Mesenchymal stem cell (in vitro differentiated cells and primary cell): ENCODE data around the gene YWHAQ.
A peak's percentile ranks its signal among the peaks of the same experiment; 100 is the strongest.

Experiments used
- DNase-seq: peaks from one replicate; pipeline ENCODE4 v3.0.0-alpha.2; 2013
- H2AFZ ChIP-seq: one replicate; pipeline ENCODE4 v1.6.1; 2013; ENCODE audit warnings: low read depth, mild to moderate bottlenecking, control low read depth, inconsistent platforms, low read length, moderate library complexity
- H2AK5ac ChIP-seq: 2 replicates; pipeline ENCODE4 v1.6.1; 2013; ENCODE audit warnings: low read length, moderate library complexity, mild to moderate bottlenecking, inconsistent platforms; ENCODE audit not compliant: severe bottlenecking
- H2BK120ac ChIP-seq: one replicate; pipeline ENCODE4 v1.6.1; 2013; ENCODE audit warnings: low read depth, mild to moderate bottlenecking, inconsistent platforms, low read length, moderate library complexity
- H2BK12ac ChIP-seq, 2 experiments: one replicate each; pipeline ENCODE4 v1.6.1; 2013; ENCODE audit warnings: inconsistent platforms in 2 of 2, low read length in 2 of 2, mild to moderate bottlenecking in 2 of 2, moderate library complexity in 2 of 2, control low read depth in 1 of 2
- H2BK15ac ChIP-seq: one replicate; pipeline ENCODE4 v1.6.1; 2013; ENCODE audit warnings: mild to moderate bottlenecking, low read depth, inconsistent platforms; ENCODE audit not compliant: poor library complexity, severe bottlenecking
- H2BK5ac ChIP-seq: 2 replicates; pipeline ENCODE4 v1.6.1; 2013; ENCODE audit warnings: low read depth, mild to moderate bottlenecking, low read length, control low read depth, inconsistent platforms; ENCODE audit not compliant: poor library complexity, severe bottlenecking
- H3K14ac ChIP-seq, 2 experiments: one replicate each; pipeline ENCODE4 v1.6.1; 2013; ENCODE audit warnings: inconsistent platforms in 2 of 2, low read length in 2 of 2, control low read depth in 1 of 2, mild to moderate bottlenecking in 1 of 2, moderate library complexity in 1 of 2
- H3K18ac ChIP-seq, 2 experiments: one replicate each; pipeline ENCODE4 v1.6.1; 2013; ENCODE audit warnings: inconsistent platforms in 2 of 2, low read length in 2 of 2, control low read depth in 1 of 2, low read depth in 1 of 2, mild to moderate bottlenecking in 1 of 2
- H3K23ac ChIP-seq, 2 experiments: one replicate each; pipeline ENCODE4 v1.6.1; 2013; ENCODE audit warnings: inconsistent platforms in 2 of 2, low read length in 2 of 2, mild to moderate bottlenecking in 2 of 2, moderate library complexity in 2 of 2, control low read depth in 1 of 2
- H3K27ac ChIP-seq: 2 replicates; pipeline ENCODE4 v1.5.1; 2013; ENCODE audit warnings: mild to moderate bottlenecking, moderate library complexity, low read length, control low read depth, inconsistent platforms; ENCODE audit not compliant: poor library complexity, severe bottlenecking
- H3K27me3 ChIP-seq, 2 experiments: 2 replicates each; pipeline versions ENCODE4 v1.6.1 to v1.7.0; 2013; ENCODE audit warnings: low read length in 2 of 2, mild to moderate bottlenecking in 2 of 2, moderate library complexity in 2 of 2, control low read depth in 1 of 2, inconsistent platforms in 1 of 2; ENCODE audit not compliant: control insufficient read depth in 1 of 2, insufficient read depth in 1 of 2
- H3K36me3 ChIP-seq, 2 experiments: 2 replicates each; pipeline versions ENCODE4 v1.6.1 to v1.7.0; 2013; ENCODE audit warnings: low read length in 2 of 2, control low read depth in 1 of 2, inconsistent platforms in 1 of 2, low read depth in 1 of 2, mild to moderate bottlenecking in 1 of 2; ENCODE audit not compliant: insufficient read depth in 2 of 2, control insufficient read depth in 1 of 2
- H3K4ac ChIP-seq, 2 experiments: one replicate each; pipeline ENCODE4 v1.6.1; 2013; ENCODE audit warnings: inconsistent platforms in 2 of 2, low read length in 2 of 2, mild to moderate bottlenecking in 2 of 2, moderate library complexity in 2 of 2, control low read depth in 1 of 2, low read depth in 1 of 2
- H3K4me1 ChIP-seq: 2 replicates; pipeline ENCODE4 v1.6.1; 2013; ENCODE audit warnings: low read depth, low read length, control low read depth; ENCODE audit not compliant: control insufficient read depth, insufficient read depth
- H3K4me2 ChIP-seq: 2 replicates; pipeline ENCODE4 v1.6.1; 2013; ENCODE audit warnings: low read length, mild to moderate bottlenecking, inconsistent platforms; ENCODE audit not compliant: poor library complexity, severe bottlenecking
- H3K4me3 ChIP-seq, 2 experiments: 2 replicates each; pipeline versions ENCODE4 v1.5.1 to v1.7.0; 2013; ENCODE audit warnings: low read length in 2 of 2, mild to moderate bottlenecking in 2 of 2, control low read depth in 1 of 2, low read depth in 1 of 2; ENCODE audit not compliant: insufficient read depth in 1 of 2
- H3K79me1 ChIP-seq: replicated peaks from 2 replicates; pipeline ENCODE4 v1.6.1; 2013; ENCODE audit warnings: mild to moderate bottlenecking, control low read depth, low read length, inconsistent platforms; ENCODE audit not compliant: poor library complexity, severe bottlenecking
- H3K9ac ChIP-seq: 2 replicates; pipeline ENCODE4 v1.7.0; 2013; ENCODE audit warnings: mild to moderate bottlenecking, low read length, moderate library complexity
- H3K9me3 ChIP-seq: 2 replicates; pipeline ENCODE4 v1.7.0; 2013; ENCODE audit warnings: mild to moderate bottlenecking, low read length; ENCODE audit not compliant: control insufficient read depth
- H4K8ac ChIP-seq: one replicate; pipeline ENCODE4 v1.6.1; 2013; ENCODE audit warnings: inconsistent platforms, mild to moderate bottlenecking, low read length, moderate library complexity
- H4K91ac ChIP-seq: one replicate; pipeline ENCODE4 v1.6.1; 2013; ENCODE audit warnings: mild to moderate bottlenecking, low read length, inconsistent platforms
- WGBS: methylation state at CpG from one replicate; pipeline ENCODE4 v1.1.7; 2013; ENCODE audit warnings: mixed read lengths; 5-methylcytosine and 5-hydroxymethylcytosine counted together

Gene YWHAQ

GRCh38 chr2:9656270-9656766 lies 25.5 kb upstream of the YWHAQ start:
- peaks cover 31% of the 10 kb centered on the region for H3K4me1 ChIP-seq
- DNase-seq, result peak; percentile 99
- peak overlapping the region; percentile 68 to 90 for H3K18ac ChIP-seq
- H3K23ac ChIP-seq, result no peak overlapping the region
- no peak overlapping the region for H4K91ac ChIP-seq
- peak overlapping the region; percentile 88 for H3K27ac ChIP-seq
- 12% methylated on average over 11 of the region's 11 CpGs for WGBS
- H2AFZ ChIP-seq, result no peak overlapping the region
- H3K14ac ChIP-seq, result no peak overlapping the region
- H2BK12ac ChIP-seq, result peak overlapping the region; percentile 85 to 98
- no peaks in the 10 kb centered on the region for H3K9me3 ChIP-seq
- no peak overlapping the region for H2AK5ac ChIP-seq
- H2BK15ac ChIP-seq, result no peak overlapping the region
- no peak overlapping the region for H3K4me3 ChIP-seq
- H4K8ac ChIP-seq, result peak overlapping the region; percentile 21
- no peaks in the 10 kb centered on the region for H3K36me3 ChIP-seq
- no peaks in the 10 kb centered on the region for H3K79me1 ChIP-seq
- no peak overlapping the region for H3K9ac ChIP-seq
- no peak overlapping the region for H3K4me2 ChIP-seq
- peak overlapping the region; percentile 29 for H2BK120ac ChIP-seq
- no peak overlapping the region for H3K4ac ChIP-seq
- H3K27me3 ChIP-seq, result no peaks in the 10 kb centered on the region
- H2BK5ac ChIP-seq, result peak overlapping the region; percentile 74

- DNase-seq, result peak; percentile 94
- Histone ChIP-seq H2AFZ (no peak overlapping the region), H3K18ac (peak overlapping the region; percentile 64 to 65), H3K4me2 (no peak overlapping the region), H2BK120ac (peak overlapping the region; percentile 74), H3K9ac (no peak overlapping the region), H3K79me1 (no peaks in the 10 kb centered on the region), H4K8ac (peak overlapping the region; percentile 88), H4K91ac (peak overlapping the region; percentile 72), H3K27me3 (no peaks in the 10 kb centered on the region), H2BK15ac (peak overlapping the region; percentile 83), H3K36me3 (no peaks in the 10 kb centered on the region), H3K27ac (peak overlapping the region; percentile 88), H3K4ac (peak overlapping the region; percentile 60 to 69), H2AK5ac (peak overlapping the region; percentile 65), H3K4me1 (peaks cover 31% of the 10 kb centered on the region), H3K14ac (no peak overlapping the region), H3K9me3 (no peaks in the 10 kb centered on the region), H3K23ac (no peak overlapping the region), H3K4me3 (no peak overlapping the region), H2BK5ac (peak overlapping the region; percentile 84), H2BK12ac (peak overlapping the region; percentile 70 to 88)
- 60% methylated on average over 10 of the region's 13 CpGs for WGBS
Measured at GRCh38 chr2:9655441-9656269, 24.9 kb upstream of the YWHAQ start.

GRCh38 chr2:9654452-9655100 lies 23.8 kb upstream of the YWHAQ start:
- Histone ChIP-seq H2BK5ac (no peak overlapping the region), H3K36me3 (no peaks in the 10 kb centered on the region), H2BK120ac (peak overlapping the region; percentile 74), H2AFZ (peak overlapping the region; percentile 47), H2AK5ac (peak overlapping the region; percentile 14), H2BK12ac (peak overlapping the region; percentile 60 to 98), H3K4ac (peak overlapping the region; percentile 79 to 81), H3K27ac (no peak overlapping the region), H3K4me3 (no peak overlapping the region), H3K9me3 (no peaks in the 10 kb centered on the region), H4K8ac (peak overlapping the region; percentile 10), H3K4me1 (peaks cover 29% of the 10 kb centered on the region), H2BK15ac (peak overlapping the region; percentile 49), H4K91ac (peak overlapping the region; percentile 18), H3K23ac (no peak overlapping the region), H3K14ac (no peak overlapping the region), H3K4me2 (no peak overlapping the region), H3K27me3 (no peaks in the 10 kb centered on the region), H3K18ac (peak overlapping the region; percentile 67 to 76), H3K79me1 (no peaks in the 10 kb centered on the region), H3K9ac (no peak overlapping the region)
- WGBS, result 77% methylated on average over 6 of the region's 6 CpGs
- DNase-seq, result peak; percentile 72
